ENCODE measurements around the gene ERC1.
"Not testable (repeated sequence)": the region's sequence is repeated elsewhere in the genome, so short reads cannot be mapped to it uniquely, and the experiment has no call there.

ERC1 gene

DNA sequence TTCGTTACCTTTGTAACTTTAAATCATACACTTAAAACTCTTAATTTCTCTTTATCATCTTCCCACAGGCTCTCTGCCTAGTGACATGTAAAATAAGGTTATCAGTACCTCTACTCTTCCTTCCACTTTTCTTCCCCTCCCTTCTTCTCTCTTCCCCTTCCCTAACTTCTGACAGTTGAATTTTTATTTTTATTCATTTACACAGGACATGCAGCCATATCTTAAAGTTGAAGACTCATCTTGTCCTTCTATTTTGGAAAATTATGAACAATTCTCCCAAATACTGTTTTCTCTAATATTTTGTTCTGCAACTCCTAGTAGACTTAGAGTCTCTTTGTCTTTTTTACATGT is 339.4 kb downstream of the ERC1 start:
- TF ChIP-seq CTCF (IDR thresholded peaks at IDR 0.05; ENCODE audit: low read depth, low read length) = no peak
- no peak overlapping the region for H3K4me3 ChIP-seq (ENCODE audit: low read depth, low read length)

GRCh38 chr12:1332327-1332726 is 341.3 kb downstream of the ERC1 start:
- no peak for TF ChIP-seq CTCF (IDR thresholded peaks at IDR 0.05; ENCODE audit: low read depth, low read length)
- no peak overlapping the region for H3K4me3 ChIP-seq (ENCODE audit: low read depth, low read length)

GRCh38 chr12:1338483-1339177 is 347.6 kb downstream of the ERC1 start:
- no peak overlapping the region for H3K4me3 ChIP-seq (ENCODE audit: low read depth, low read length)
- no peak for TF ChIP-seq CTCF (IDR thresholded peaks at IDR 0.05; ENCODE audit: low read depth, low read length)

- not testable (repeated sequence) for H3K4me3 ChIP-seq (ENCODE audit: low read depth, low read length)
Measured at GRCh38 chr12:1339178-1339541, 348.1 kb downstream of the ERC1 start.

DNA sequence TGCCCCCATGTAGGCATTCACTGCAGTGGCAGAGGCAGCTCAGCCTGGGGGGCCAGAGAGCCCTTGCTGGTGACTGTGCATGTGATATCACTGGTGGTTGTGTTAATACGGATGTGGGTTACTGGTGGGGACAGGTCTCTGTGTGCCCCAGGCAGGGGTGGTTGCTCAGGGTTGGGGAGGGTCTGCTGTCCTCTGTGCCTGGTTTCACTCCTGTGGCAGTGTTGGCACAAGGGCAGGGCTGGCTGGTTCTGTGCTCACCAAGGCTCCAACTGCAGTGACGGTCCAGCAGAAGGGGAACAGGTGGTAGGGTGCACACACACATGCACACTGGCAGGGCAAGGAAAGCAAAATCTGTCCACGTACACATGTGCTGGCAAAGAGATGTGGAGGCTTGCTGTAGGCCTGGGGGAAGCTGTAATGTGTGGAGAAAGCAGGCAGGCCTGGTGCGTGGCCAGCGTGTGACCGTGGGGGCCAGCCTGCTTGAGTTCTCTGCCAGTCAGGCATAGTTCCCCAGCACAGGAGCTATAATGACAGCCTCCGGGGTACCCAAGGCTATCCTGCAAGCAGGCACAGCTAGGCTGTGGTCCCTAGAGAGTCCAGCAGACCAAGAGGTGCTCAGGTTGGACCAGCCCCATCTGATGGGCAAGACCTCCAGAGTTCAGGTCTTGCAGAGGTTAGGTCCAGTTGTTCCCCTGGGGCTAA is 348.7 kb downstream of the ERC1 start:
- no peak overlapping the region for H3K4me3 ChIP-seq (ENCODE audit: low read depth, low read length)
- no peak for TF ChIP-seq CTCF (IDR thresholded peaks at IDR 0.05; ENCODE audit: low read depth, low read length)

- not testable (repeated sequence) for H3K4me3 ChIP-seq (ENCODE audit: low read depth, low read length)
Measured at GRCh38 chr12:1341270-1341669, 350.2 kb downstream of the ERC1 start.

GRCh38 chr12:1343422-1343821 is 352.4 kb downstream of the ERC1 start:
- H3K4me3 ChIP-seq (ENCODE audit: low read depth, low read length) = no peak overlapping the region
- no peak for TF ChIP-seq CTCF (IDR thresholded peaks at IDR 0.05; ENCODE audit: low read depth, low read length)

DNA sequence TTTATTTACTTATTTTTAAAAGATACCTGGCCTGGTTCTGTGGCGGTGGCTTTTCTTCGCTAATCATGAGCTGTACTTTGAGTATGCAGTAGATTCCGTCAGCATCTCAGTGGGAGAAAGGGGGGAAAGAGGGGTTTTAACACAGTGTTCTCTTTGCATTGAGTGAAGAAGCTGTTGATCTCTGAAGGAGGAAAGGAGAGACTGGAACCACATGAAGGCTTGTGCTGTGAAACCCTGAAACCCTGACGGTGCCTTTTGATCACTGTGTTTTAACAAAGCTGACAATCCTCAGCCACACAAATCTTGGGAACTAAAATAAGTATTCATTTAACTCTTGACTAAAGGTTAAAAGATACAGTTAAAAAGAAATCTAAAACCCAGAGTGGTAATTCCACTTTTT is 353.2 kb downstream of the ERC1 start:
- H3K4me3 ChIP-seq (ENCODE audit: low read depth, low read length) = no peak overlapping the region
- TF ChIP-seq CTCF (IDR thresholded peaks at IDR 0.05; ENCODE audit: low read depth, low read length) = no peak
